WTC11 (cell line): ENCODE data around the gene OPCML. TPM values are rescaled to one million over a fixed set of nuclear protein-coding genes. Genes with fewer than 3 reads are reported as not detected.

Source experiments
- ATAC-seq: fragments of 200-7000 bp; cut with Tn5 transposase; 2 replicates; pipeline ENCODE4 v1.10.0; 2021; ENCODE audit warnings: mild to moderate bottlenecking, moderate library complexity
- CTCF ChIA-PET: fragments of 300-600 bp; sonication (Branson Sonifier 250); formaldehyde crosslinking; loops from one replicate; lab custom pipeline; 2021; ENCODE audit warnings: antibody characterized with exemption; lab: Charles Lee
- POLR2A ChIA-PET: fragments of 350-600 bp; sonication (Branson Sonifier 250); formaldehyde crosslinking; loops from one replicate; lab custom pipeline; 2021; ENCODE audit warnings: antibody characterized with exemption; lab: Charles Lee
- DNase-seq: peaks from one replicate; pipeline ENCODE4 v3.0.0; 2021; ENCODE audit warnings: low spot score
- H3K27ac Mint-ChIP-seq: 2 replicates; pipeline ENCODE4 v1.8.0; 2021; ENCODE audit warnings: mixed read lengths
- H3K27me3 Mint-ChIP-seq: 2 replicates; pipeline ENCODE4 v1.8.0; 2021; ENCODE audit warnings: low read depth, mild to moderate bottlenecking, moderate library complexity, mixed read lengths
- H3K36me3 Mint-ChIP-seq: 2 replicates; pipeline ENCODE4 v1.8.0; 2021; ENCODE audit warnings: mixed read lengths
- H3K4me1 Mint-ChIP-seq: 2 replicates; pipeline ENCODE4 v1.8.0; 2022; ENCODE audit warnings: mixed read lengths
- H3K4me3 Mint-ChIP-seq: 2 replicates; pipeline ENCODE4 v1.8.0; 2021; ENCODE audit warnings: mild to moderate bottlenecking, moderate library complexity, mixed read lengths
- H3K9me3 Mint-ChIP-seq: 2 replicates; pipeline ENCODE4 v1.8.0; 2021; ENCODE audit warnings: mixed read lengths
- ATF1 ChIP-seq: sonication (generic); formaldehyde crosslinking; IDR thresholded peaks from 2 replicates; pipeline ENCODE4 v1.8.1; 2023; ENCODE audit warnings: mild to moderate bottlenecking, moderate library complexity, missing genetic modification reagents
- ATF2 ChIP-seq: sonication (generic); formaldehyde crosslinking; IDR thresholded peaks from 2 replicates; pipeline ENCODE4 v1.8.1; 2022; ENCODE audit warnings: low read depth, missing genetic modification reagents, borderline replicate concordance
- CBFB ChIP-seq: sonication (generic); formaldehyde crosslinking; IDR thresholded peaks from 2 replicates; pipeline ENCODE4 v1.8.1; 2022; ENCODE audit warnings: mild to moderate bottlenecking, low read depth, missing genetic modification reagents
- CREB1 ChIP-seq: sonication (generic); formaldehyde crosslinking; IDR thresholded peaks from 2 replicates; pipeline ENCODE4 v1.8.0; 2023; ENCODE audit warnings: mild to moderate bottlenecking, missing genetic modification reagents
- CREM ChIP-seq: sonication (generic); formaldehyde crosslinking; IDR thresholded peaks from 2 replicates; pipeline ENCODE4 v1.8.1; 2022; ENCODE audit warnings: mild to moderate bottlenecking, missing genetic modification reagents, moderate library complexity
- ERG ChIP-seq: fragments of 250-450 bp; sonication (Bioruptor Pico); IDR thresholded peaks from 2 replicates; pipeline ENCODE4 v1.8.0; 2021; ENCODE audit warnings: mild to moderate bottlenecking
- ETV6 ChIP-seq: sonication (generic); formaldehyde crosslinking; IDR thresholded peaks from 2 replicates; pipeline ENCODE4 v1.8.1; 2022; ENCODE audit warnings: mild to moderate bottlenecking, missing genetic modification reagents
- FOXJ3 ChIP-seq: sonication (generic); formaldehyde crosslinking; IDR thresholded peaks from 2 replicates; pipeline ENCODE4 v1.9.0; 2021; ENCODE audit warnings: missing genetic modification reagents, mild to moderate bottlenecking, borderline replicate concordance
- GTF2I ChIP-seq: fragments of 250-450 bp; sonication (Bioruptor Pico); conservative IDR thresholded peaks from 2 replicates; pipeline ENCODE4 v1.4.0; 2021; ENCODE audit warnings: mild to moderate bottlenecking
- IRF2 ChIP-seq: sonication (generic); formaldehyde crosslinking; IDR thresholded peaks from 2 replicates; pipeline ENCODE4 v1.8.0; 2022; ENCODE audit warnings: low read depth, missing genetic modification reagents, borderline replicate concordance
- JAZF1 ChIP-seq: fragments of 250-450 bp; sonication (Bioruptor Pico); IDR thresholded peaks from 2 replicates; pipeline ENCODE4 v1.9.0; 2021; ENCODE audit warnings: moderate library complexity, mild to moderate bottlenecking, inconsistent platforms
- MAX ChIP-seq: sonication (generic); formaldehyde crosslinking; IDR thresholded peaks from 2 replicates; pipeline ENCODE4 v1.8.0; 2022; ENCODE audit warnings: mild to moderate bottlenecking, missing genetic modification reagents
- NR2C2 ChIP-seq: sonication (generic); formaldehyde crosslinking; IDR thresholded peaks from 2 replicates; pipeline ENCODE4 v1.8.0; 2022; ENCODE audit warnings: mild to moderate bottlenecking, missing genetic modification reagents
- NR3C1 ChIP-seq: sonication (generic); formaldehyde crosslinking; conservative IDR thresholded peaks from 2 replicates; pipeline ENCODE4 v1.8.1; 2023; ENCODE audit warnings: low read depth, mild to moderate bottlenecking, missing genetic modification reagents
- PREB ChIP-seq: sonication (generic); formaldehyde crosslinking; IDR thresholded peaks from 2 replicates; pipeline ENCODE4 v1.8.1; 2022; ENCODE audit warnings: mild to moderate bottlenecking, missing genetic modification reagents, moderate library complexity, borderline replicate concordance
- TCF7 ChIP-seq: sonication (generic); formaldehyde crosslinking; IDR thresholded peaks from 2 replicates; pipeline ENCODE4 v1.8.0; 2022; ENCODE audit warnings: mild to moderate bottlenecking, low read depth, missing genetic modification reagents, moderate library complexity
- TP53 ChIP-seq: sonication (generic); formaldehyde crosslinking; IDR thresholded peaks from 2 replicates; pipeline ENCODE4 v1.8.1; 2023; ENCODE audit warnings: mild to moderate bottlenecking, missing genetic modification reagents
- USF1 ChIP-seq: sonication (generic); formaldehyde crosslinking; IDR thresholded peaks from 2 replicates; pipeline ENCODE4 v1.8.0; 2022; ENCODE audit warnings: mild to moderate bottlenecking, missing genetic modification reagents
- ZBTB21 ChIP-seq: sonication (generic); formaldehyde crosslinking; IDR thresholded peaks from 2 replicates; pipeline ENCODE4 v1.8.1; 2023; ENCODE audit warnings: mild to moderate bottlenecking, missing genetic modification reagents, borderline replicate concordance
- ZBTB43 ChIP-seq: sonication (generic); formaldehyde crosslinking; IDR thresholded peaks from 2 replicates; pipeline ENCODE4 v1.8.1; 2023; ENCODE audit warnings: mild to moderate bottlenecking, missing genetic modification reagents
- ZNF281 ChIP-seq: sonication (generic); formaldehyde crosslinking; IDR thresholded peaks from 2 replicates; pipeline ENCODE4 v1.8.0; 2023; ENCODE audit warnings: mild to moderate bottlenecking, missing genetic modification reagents
- ZNF396 ChIP-seq: fragments of 250-450 bp; sonication (Bioruptor Pico); IDR thresholded peaks from 2 replicates; pipeline ENCODE4 v1.8.0; 2021; ENCODE audit warnings: mild to moderate bottlenecking, moderate library complexity, borderline replicate concordance
- ZNF416 ChIP-seq: fragments of 250-450 bp; sonication (Bioruptor Pico); IDR thresholded peaks from 2 replicates; pipeline ENCODE4 v1.9.0; 2021; ENCODE audit warnings: mild to moderate bottlenecking, inconsistent platforms
- ZSCAN18 ChIP-seq: fragments of 250-450 bp; sonication (Bioruptor Pico); IDR thresholded peaks from 2 replicates; pipeline ENCODE4 v2.1.2; 2022; ENCODE audit warnings: mild to moderate bottlenecking, moderate library complexity
- total RNA-seq: library from RNA; stranded (reverse); gene quantifications from 3 replicates; pipeline ENCODE4 v1.2.3, GENCODE V29; 2021

OPCML gene
- total RNA-seq, 1 experiment from 2014 or later, result 1.5 TPM

GRCh38 chr11:133046252-133046651 is 486.0 kb downstream of the OPCML start (continued):
- no peak for TF ChIP-seq ATF2
- TF ChIP-seq CREB1 (CRISPR knock-in tag), result no peak
- TF ChIP-seq TCF7 (CRISPR knock-in tag), result no peak
- TF ChIP-seq FOXJ3, result no peak

- ATAC-seq, result no peak
- ChIA-PET CTCF (interaction anchor here (1.3 to 1.6 kb wide), 2 partner anchors 9 to 101 kb away, joined by 3 read pairs; no protein-coding TSS in a partner anchor), POLR2A (no interaction called here)
- Mint-ChIP-seq H3K4me3 (no peak overlapping the region), H3K4me1 (peaks cover 8% of the 10 kb centered on the region), H3K9me3 (no peaks in the 10 kb centered on the region), H3K27me3 (no peaks in the 10 kb centered on the region; the same call in 1 of the 2 replicates), H3K27ac (no peak overlapping the region), H3K36me3 (no peaks in the 10 kb centered on the region)
- TF ChIP-seq CBFB (CRISPR knock-in tag) (no peak), NR2C2 (CRISPR knock-in tag) (no peak), PREB (CRISPR knock-in tag) (no peak), TP53 (no peak), GTF2I (no peak), CREM (CRISPR knock-in tag) (no peak), ETV6 (no peak), NR3C1 (CRISPR knock-in tag) (no peak), ATF1 (no peak), ZNF396 (no peak), ZBTB21 (CRISPR knock-in tag) (no peak), MAX (CRISPR knock-in tag) (no peak), ZBTB43 (CRISPR knock-in tag) (no peak), IRF2 (CRISPR knock-in tag) (no peak), JAZF1 (CRISPR knock-in tag) (no peak), ERG (CRISPR knock-in tag) (no peak), ZNF281 (CRISPR knock-in tag) (no peak), ZNF416 (CRISPR knock-in tag) (no peak), USF1 (CRISPR knock-in tag) (no peak), ZSCAN18 (CRISPR knock-in tag) (no peak)
- DNase-seq, result no peak
Observed at GRCh38 chr11:133041928-133042882, 490.1 kb downstream of the OPCML start.
